H9 (cell line): ENCODE data around the gene MTA3. TPM values are rescaled to one million over a fixed set of nuclear protein-coding genes. Genes with fewer than 3 reads are reported as not detected.

ENCODE experiments used
- DNase-seq: peaks from one replicate; pipeline ENCODE4 v3.0.0-alpha.2; 2017
- H2AFZ ChIP-seq: one replicate; pipeline ENCODE4 v1.6.1; 2013; ENCODE audit warnings: mild to moderate bottlenecking, low read length, control low read depth, moderate library complexity
- H2AK5ac ChIP-seq: 2 replicates; pipeline ENCODE4 v1.6.1; 2013; ENCODE audit warnings: low read length, control low read depth, mixed read lengths; ENCODE audit not compliant: insufficient read length
- H2BK120ac ChIP-seq: one replicate; pipeline ENCODE4 v1.6.1; 2013; ENCODE audit warnings: low read depth, mild to moderate bottlenecking, low read length, control low read depth, inconsistent platforms; ENCODE audit not compliant: poor library complexity, severe bottlenecking
- H2BK12ac ChIP-seq: 2 replicates; pipeline ENCODE4 v1.6.1; 2013; ENCODE audit warnings: low read length, control low read depth, mixed read lengths, low read depth; ENCODE audit not compliant: insufficient read length
- H2BK15ac ChIP-seq: 2 replicates; pipeline ENCODE4 v1.6.1; 2013; ENCODE audit warnings: low read depth, low read length, control low read depth
- H2BK20ac ChIP-seq: one replicate; pipeline ENCODE4 v1.6.1; 2013; ENCODE audit warnings: low read depth, mild to moderate bottlenecking, low read length, control low read depth, inconsistent platforms; ENCODE audit not compliant: poor library complexity, severe bottlenecking
- H2BK5ac ChIP-seq: 2 replicates; pipeline ENCODE4 v1.6.1; 2013; ENCODE audit warnings: low read length, control low read depth, mixed read lengths; ENCODE audit not compliant: insufficient read length
- H3K14ac ChIP-seq: 2 replicates; pipeline ENCODE4 v1.6.1; 2013; ENCODE audit warnings: low read length, control low read depth; ENCODE audit not compliant: insufficient read depth
- H3K18ac ChIP-seq: 2 replicates; pipeline ENCODE4 v1.6.1; 2013; ENCODE audit warnings: low read depth, mild to moderate bottlenecking, mixed read lengths, low read length, control low read depth; ENCODE audit not compliant: insufficient read length
- H3K23ac ChIP-seq: 2 replicates; pipeline ENCODE4 v1.6.1; 2013; ENCODE audit warnings: low read length, control low read depth, mixed read lengths, low read depth; ENCODE audit not compliant: insufficient read length
- H3K23me2 ChIP-seq: 2 replicates; pipeline ENCODE4 v1.6.1; 2013; ENCODE audit warnings: low read depth, mild to moderate bottlenecking, mixed read lengths, low read length, control low read depth; ENCODE audit not compliant: insufficient read length, poor library complexity, severe bottlenecking
- H3K27ac ChIP-seq: 2 replicates; pipeline ENCODE4 v1.5.1; 2013; ENCODE audit warnings: low read length, control low read depth, mixed read lengths, low read depth; ENCODE audit not compliant: insufficient read length
- H3K27me3 ChIP-seq: 2 replicates; pipeline ENCODE4 v1.6.1; 2013; ENCODE audit warnings: low read length, control low read depth, inconsistent platforms; ENCODE audit not compliant: insufficient read depth
- H3K4ac ChIP-seq: 2 replicates; pipeline ENCODE4 v1.6.1; 2013; ENCODE audit warnings: low read depth, mild to moderate bottlenecking, control low read depth, inconsistent platforms, low read length, moderate library complexity
- H3K4me1 ChIP-seq: 2 replicates; pipeline ENCODE4 v1.6.1; 2013; ENCODE audit warnings: low read length, control low read depth, inconsistent platforms; ENCODE audit not compliant: insufficient read depth
- H3K4me2 ChIP-seq: 2 replicates; pipeline ENCODE4 v1.6.1; 2013; ENCODE audit warnings: low read length, control low read depth, mixed read lengths; ENCODE audit not compliant: insufficient read length, insufficient read depth
- H3K56ac ChIP-seq: 2 replicates; pipeline ENCODE4 v1.6.1; 2013; ENCODE audit warnings: low read depth, mild to moderate bottlenecking, mixed read lengths, low read length, control low read depth; ENCODE audit not compliant: insufficient read length
- H3K79me1 ChIP-seq: 2 replicates; pipeline ENCODE4 v1.6.1; 2013; ENCODE audit warnings: low read depth, mild to moderate bottlenecking, moderate library complexity, low read length, control low read depth, inconsistent platforms; ENCODE audit not compliant: insufficient read depth, poor library complexity, severe bottlenecking
- H3K79me2 ChIP-seq: 2 replicates; pipeline ENCODE4 v1.6.1; 2013; ENCODE audit warnings: low read length, control low read depth, inconsistent platforms; ENCODE audit not compliant: insufficient read depth
- H3K9ac ChIP-seq: 2 replicates; pipeline ENCODE4 v1.6.1; 2013; ENCODE audit warnings: low read length, control low read depth, mixed read lengths; ENCODE audit not compliant: insufficient read length; ENCODE audit errors: extremely low read depth
- H3K9me3 ChIP-seq: one replicate; pipeline ENCODE4 v1.6.1; 2013; ENCODE audit warnings: low read depth, low read length, inconsistent platforms; ENCODE audit not compliant: control insufficient read depth
- H3T11ph ChIP-seq: one replicate; pipeline ENCODE4 v1.6.1; 2013; ENCODE audit warnings: mild to moderate bottlenecking, low read length, control low read depth, inconsistent platforms
- H4K20me1 ChIP-seq: one replicate; pipeline ENCODE4 v1.6.1; 2013; ENCODE audit not compliant: control insufficient read depth, insufficient read length, insufficient read depth
- H4K5ac ChIP-seq: 2 replicates; pipeline ENCODE4 v1.6.1; 2013; ENCODE audit warnings: low read depth, mild to moderate bottlenecking, mixed read lengths, low read length, control low read depth; ENCODE audit not compliant: insufficient read length
- H4K8ac ChIP-seq: replicated peaks from 2 replicates; pipeline ENCODE4 v1.6.1; 2013; ENCODE audit warnings: low read length, control low read depth, mixed read lengths, low read depth; ENCODE audit not compliant: insufficient read length
- H4K91ac ChIP-seq: 2 replicates; pipeline ENCODE4 v1.6.1; 2013; ENCODE audit warnings: low read depth, mild to moderate bottlenecking, moderate library complexity, mixed read lengths, low read length, control low read depth; ENCODE audit not compliant: insufficient read length
- H3K27ac Mint-ChIP-seq, 3 experiments: 2 replicates in 2 of 3; 3 replicates in 1 of 3; pipeline ENCODE4 v1.8.0; 2020 to 2021; ENCODE audit warnings: mixed read lengths in 3 of 3, mild to moderate bottlenecking in 1 of 3, moderate library complexity in 1 of 3
- H3K27me3 Mint-ChIP-seq: 2 replicates; pipeline ENCODE4 v1.8.0; 2021; ENCODE audit warnings: low read depth, mild to moderate bottlenecking, moderate library complexity, mixed read lengths
- H3K36me3 Mint-ChIP-seq, 3 experiments: 2 replicates in 2 of 3; 3 replicates in 1 of 3; pipeline ENCODE4 v1.8.0; 2020 to 2021; ENCODE audit warnings: low read depth in 3 of 3, mixed read lengths in 3 of 3; ENCODE audit not compliant: insufficient read depth in 1 of 3
- H3K4me1 Mint-ChIP-seq, 2 experiments: 2 replicates each; pipeline ENCODE4 v1.8.0; 2020; ENCODE audit warnings: mixed read lengths in 2 of 2
- H3K4me3 Mint-ChIP-seq, 2 experiments: 2 replicates in 1 of 2; 3 replicates in 1 of 2; pipeline ENCODE4 v1.8.0; 2020 to 2021; ENCODE audit warnings: mild to moderate bottlenecking in 2 of 2, mixed read lengths in 2 of 2, moderate library complexity in 1 of 2
- H3K9me3 Mint-ChIP-seq, 2 experiments: 2 replicates in 1 of 2; 3 replicates in 1 of 2; pipeline ENCODE4 v1.8.0; 2020; ENCODE audit warnings: mild to moderate bottlenecking in 2 of 2, mixed read lengths in 2 of 2, moderate library complexity in 1 of 2
- CTCF ChIP-seq: fragments of 200-600 bp; sonication (generic); conservative IDR thresholded peaks from 3 replicates; pipeline ENCODE4 v1.8.0; 2021; ENCODE audit warnings: antibody characterized with exemption, mild to moderate bottlenecking
- WGBS: extraction: QIAGEN DNeasy Blood & Tissue Kit; methylation state at CpG from one replicate; pipeline ENCODE4 v1.1.7; 2013; ENCODE audit warnings: missing lambda C conversion rate, low lambda C conversion rate, mixed read lengths; ENCODE audit not compliant: insufficient read length; ENCODE audit errors: extremely low coverage; 5-methylcytosine and 5-hydroxymethylcytosine counted together
- total RNA-seq: library from RNA; stranded (reverse); gene quantifications from 2 replicates; pipeline ENCODE4 v1.2.1, GENCODE V29; 2021

Gene MTA3
- total RNA-seq, 1 experiment from 2014 or later: 253 TPM

GRCh38 chr2:42711896-42712295, 143.5 kb downstream of the MTA3 start:
- H2BK15ac ChIP-seq: no peak overlapping the region
- H2BK5ac ChIP-seq: no peak overlapping the region
- no peak overlapping the region for H2BK120ac ChIP-seq
- Mint-ChIP-seq H3K9me3 (no peaks in the 10 kb centered on the region), H3K27me3 (no peaks in the 10 kb centered on the region), H3K4me1 (peaks cover 11 to 17% of the 10 kb centered on the region in 2 experiments), H3K27ac (peak overlapping the region in 2 of 3 experiments; percentile 8 to 50; a peak in 2 of 7 replicates), H3K4me3 (no peak overlapping the region), H3K36me3 (peaks cover 9 to 28% (median 24%) of the 10 kb centered on the region in 3 experiments)
- H3K79me2 ChIP-seq: no peaks in the 10 kb centered on the region
- no peaks in the 10 kb centered on the region for H3K9me3 ChIP-seq
- no CpG with 5 or more reads among the region's 1 CpG for WGBS
- H3K4me1 ChIP-seq: no peaks in the 10 kb centered on the region
- H4K20me1 ChIP-seq: no peaks in the 10 kb centered on the region
- no peak overlapping the region for H3K56ac ChIP-seq
- H3K18ac ChIP-seq: no peak overlapping the region
- no peak overlapping the region for H4K5ac ChIP-seq
- H3K9ac ChIP-seq: no peak overlapping the region
- DNase-seq: no peak
- H3K23ac ChIP-seq: no peak overlapping the region
- no peaks in the 10 kb centered on the region for H3K23me2 ChIP-seq
- no peak overlapping the region for H4K8ac ChIP-seq
- H2BK20ac ChIP-seq: no peak overlapping the region
- no peak overlapping the region for H3K14ac ChIP-seq
- no peak overlapping the region for H2AFZ ChIP-seq
- no peak overlapping the region for H4K91ac ChIP-seq
- no peaks in the 10 kb centered on the region for H3K79me1 ChIP-seq
- no peak overlapping the region for H2BK12ac ChIP-seq
- no peak overlapping the region for H3K4me2 ChIP-seq
- H3T11ph ChIP-seq: no peak overlapping the region
- H2AK5ac ChIP-seq: no peak overlapping the region
- no peak for TF ChIP-seq CTCF
- H3K4ac ChIP-seq: no peak overlapping the region
- H3K27ac ChIP-seq: no peak overlapping the region
- H3K27me3 ChIP-seq: no peaks in the 10 kb centered on the region
